Activated CD8-positive, alpha-beta memory T cell treated with anti-CD3 and anti-CD28 coated beads for 36 hours (primary cell): Measurements from ENCODE around the gene SLC25A26. TPM values are rescaled to one million over a fixed set of nuclear protein-coding genes. Genes with fewer than 3 reads are reported as not detected.

ENCODE experiments used
- CTCF ChIA-PET: fragments of 350-600 bp; sonication (Branson Sonifier 250); formaldehyde crosslinking; loops from one replicate; lab custom pipeline; 2021; ENCODE audit warnings: antibody characterized with exemption; lab: Charles Lee
- POLR2A ChIA-PET: fragments of 350-600 bp; sonication (Branson Sonifier 250); formaldehyde crosslinking; loops from one replicate; lab custom pipeline; 2021; ENCODE audit warnings: antibody characterized with exemption; lab: Charles Lee
- total RNA-seq, 2 experiments: library from RNA; stranded (reverse); gene quantifications; one replicate each; pipeline ENCODE4 v1.2.3, GENCODE V29; 2021

The SLC25A26 gene
- total RNA-seq, 2 experiments from 2014 or later: 23.7 to 25.9 TPM

DNA sequence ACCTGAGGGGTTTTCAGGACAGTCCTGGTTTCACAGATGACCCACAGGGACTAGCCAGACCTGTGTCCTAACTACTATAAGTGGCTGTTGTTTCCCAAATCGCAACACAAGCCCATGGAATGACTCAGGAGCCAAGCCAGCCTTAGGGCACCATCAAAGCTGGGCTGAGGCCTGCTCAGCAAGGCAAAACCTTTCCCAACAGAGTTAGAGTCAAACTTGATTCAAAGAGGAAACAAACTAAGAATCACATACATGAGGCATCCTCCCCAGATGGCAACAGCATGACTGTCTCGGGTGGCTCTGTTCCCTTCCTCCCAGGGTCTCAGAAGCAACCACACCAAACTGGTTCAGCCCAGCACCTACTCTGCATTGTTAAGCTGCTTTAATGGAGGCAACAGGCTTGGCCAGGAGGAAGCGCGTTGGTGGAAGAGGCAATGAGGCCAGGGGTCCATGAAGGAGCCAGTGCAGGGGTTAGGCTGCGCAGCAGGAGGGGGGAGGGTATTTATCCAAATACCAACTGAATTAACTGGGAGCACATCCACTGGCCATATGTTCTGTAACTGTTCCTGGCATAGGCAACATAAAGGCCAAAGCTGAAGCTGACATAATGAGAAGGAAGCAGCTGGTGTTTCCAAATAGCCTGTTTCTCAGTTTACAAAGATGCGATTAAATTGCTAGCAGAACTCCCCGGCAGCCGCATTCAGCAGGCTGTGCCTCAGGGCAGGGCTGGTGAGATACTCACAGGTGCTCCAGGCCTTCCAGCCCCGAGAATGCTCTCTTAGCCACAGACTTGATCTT, 177.6 kb downstream of the SLC25A26 start:
- CTCF ChIA-PET: interaction anchor here (0.8 kb wide), 1 partner anchor 20 kb away, joined by 4 read pairs; no protein-coding TSS in a partner anchor
- POLR2A ChIA-PET: no interaction called here

- CTCF ChIA-PET: no interaction called here
- POLR2A ChIA-PET: no interaction called here
These were observed 178.9 kb downstream of the SLC25A26 start for GRCh38 chr3:66399529-66400232.

- ChIA-PET POLR2A (no interaction called here), CTCF (interaction anchor here (0.6 kb wide), 1 partner anchor 148 kb away, joined by 3 read pairs; no protein-coding TSS in a partner anchor)
These were observed 179.8 kb downstream of the SLC25A26 start for GRCh38 chr3:66400411-66401156.

DNA sequence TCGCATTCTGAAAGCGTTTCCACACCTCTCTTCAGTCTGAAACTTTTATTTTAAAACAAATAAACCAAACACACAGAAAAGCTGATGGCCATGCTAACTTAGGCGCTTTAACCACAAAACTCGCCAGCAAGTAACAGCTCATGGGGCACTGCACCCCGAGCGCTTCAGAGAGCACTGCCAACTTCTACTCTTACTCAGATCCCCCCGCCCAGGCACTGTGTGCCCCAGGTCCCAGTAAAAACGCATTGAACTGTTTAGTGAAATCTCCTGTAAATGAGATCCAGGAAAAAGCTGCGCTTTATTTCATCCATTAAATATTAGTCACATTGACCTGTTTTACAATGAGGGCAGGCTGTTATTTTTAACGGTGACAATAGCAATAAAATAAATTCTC, 180.4 kb downstream of the SLC25A26 start:
- POLR2A ChIA-PET: no interaction called here

DNA sequence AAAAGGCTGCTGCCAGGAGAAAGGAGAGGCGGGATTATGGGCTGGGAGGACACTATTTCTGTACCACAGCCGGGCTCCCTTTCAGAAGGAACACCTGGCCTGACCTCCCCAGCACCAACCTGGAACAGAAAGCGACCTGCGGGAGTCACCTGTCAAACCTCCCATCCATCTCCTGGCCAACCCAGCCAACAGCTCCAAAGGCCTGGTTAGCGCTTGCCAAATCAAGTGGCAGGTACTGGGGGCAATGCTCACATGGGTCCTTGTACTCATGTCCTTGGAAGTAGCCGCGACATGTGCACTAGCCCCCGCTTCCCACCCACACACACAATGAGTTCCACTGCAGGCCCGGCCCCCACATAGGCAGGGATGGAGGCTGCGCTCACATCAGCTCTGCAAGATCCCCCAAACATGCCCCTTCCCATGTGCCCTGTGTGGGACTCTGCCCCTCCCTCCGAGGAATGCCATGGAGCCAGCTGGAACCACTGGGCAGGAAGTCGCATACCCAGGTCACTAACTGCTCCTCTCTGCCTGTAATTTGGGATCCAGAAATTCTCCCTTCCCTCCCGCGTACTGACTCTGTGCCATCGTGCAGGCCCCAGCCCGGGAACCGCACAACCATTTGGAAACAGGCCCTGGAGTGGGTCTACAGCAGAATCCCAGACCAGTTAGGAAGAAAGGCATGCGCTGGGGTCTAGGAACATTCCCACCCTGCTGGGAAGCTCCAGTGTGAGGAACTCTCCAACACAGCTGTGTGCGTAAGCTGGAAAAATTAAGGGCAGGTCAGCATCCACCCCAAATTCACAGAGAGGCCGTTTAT, 181.1 kb downstream of the SLC25A26 start:
- ChIA-PET POLR2A (no interaction called here), CTCF (no interaction called here)

More for the DNA sequence above, 180.4 kb downstream of the SLC25A26 start:
- CTCF ChIA-PET: interaction anchor here (0.6 kb wide), 1 partner anchor 148 kb away, joined by 3 read pairs; no protein-coding TSS in a partner anchor

DNA sequence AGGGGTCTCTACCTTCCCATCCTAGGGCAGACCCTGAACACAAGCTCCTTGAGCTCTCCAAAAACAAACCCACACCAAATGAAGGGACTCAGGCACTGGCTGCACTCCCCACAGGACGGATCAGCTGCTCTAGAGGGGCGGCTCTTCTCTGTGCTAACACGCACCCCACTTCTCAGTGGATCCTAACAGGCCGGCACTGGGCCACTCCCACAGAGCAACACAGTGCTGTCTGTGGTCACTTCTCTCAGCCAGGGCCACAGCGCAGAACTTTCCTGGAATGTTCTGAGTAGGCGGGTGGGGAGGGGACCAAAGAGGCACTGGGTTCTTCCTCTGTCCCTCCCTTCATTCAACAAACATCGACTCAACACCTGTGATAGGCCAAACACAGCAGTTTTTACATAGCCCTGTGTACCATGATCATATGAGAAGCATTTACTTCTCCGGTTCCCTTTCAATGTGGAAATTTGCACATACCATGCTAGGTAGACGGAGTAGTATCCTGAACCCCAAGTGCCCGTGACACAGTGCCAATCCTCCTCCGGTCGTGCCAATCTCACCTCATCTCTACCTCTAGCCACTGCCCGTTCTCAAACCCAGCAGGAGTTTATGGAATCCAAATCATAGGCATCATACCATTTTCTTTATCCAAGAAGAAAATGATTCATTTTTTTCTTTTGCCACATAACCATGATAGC, 181.9 kb downstream of the SLC25A26 start:
- CTCF ChIA-PET: no interaction called here
- POLR2A ChIA-PET: no interaction called here

DNA sequence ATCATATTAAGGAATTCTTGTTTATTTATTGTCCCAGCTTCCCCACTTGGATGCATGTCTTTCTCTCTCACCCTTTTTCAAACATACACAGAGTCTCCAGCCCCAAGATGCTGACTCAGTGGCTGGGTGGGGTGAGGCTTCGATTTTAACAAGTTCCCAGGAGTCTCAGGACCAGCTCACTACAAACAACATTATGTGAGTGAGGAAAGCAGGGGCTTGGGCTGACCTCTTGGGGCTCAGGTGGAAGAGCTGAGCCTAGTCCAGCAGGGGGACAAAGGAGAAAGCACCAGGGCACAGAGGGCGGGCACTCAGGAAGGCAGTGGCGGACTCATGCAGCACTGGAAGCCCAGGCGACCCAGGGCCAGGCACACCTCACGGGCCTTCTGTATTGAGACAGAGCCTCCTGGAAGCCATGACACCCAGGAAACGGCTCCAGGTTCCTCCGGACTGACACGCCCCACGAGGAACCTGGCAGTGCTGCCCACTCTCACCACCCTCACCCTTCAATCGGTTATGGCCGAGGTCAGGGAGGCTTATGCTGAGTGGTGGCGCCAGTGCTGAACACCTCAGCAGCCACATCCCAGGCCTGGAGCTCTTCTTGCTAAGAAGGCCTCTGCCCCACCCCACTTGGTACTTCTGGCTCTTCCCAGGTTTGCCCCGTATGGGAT, 182.7 kb downstream of the SLC25A26 start:
- ChIA-PET CTCF (interaction anchor here (0.6 kb wide), 1 partner anchor 150 kb away, joined by 4 read pairs; no protein-coding TSS in a partner anchor), POLR2A (no interaction called here)

- CTCF ChIA-PET: interaction anchor here (0.6 kb wide), 1 partner anchor 247 kb away, joined by 3 read pairs; no protein-coding TSS in a partner anchor
- POLR2A ChIA-PET: no interaction called here
These were observed 183.4 kb downstream of the SLC25A26 start for GRCh38 chr3:66404197-66404596.

DNA sequence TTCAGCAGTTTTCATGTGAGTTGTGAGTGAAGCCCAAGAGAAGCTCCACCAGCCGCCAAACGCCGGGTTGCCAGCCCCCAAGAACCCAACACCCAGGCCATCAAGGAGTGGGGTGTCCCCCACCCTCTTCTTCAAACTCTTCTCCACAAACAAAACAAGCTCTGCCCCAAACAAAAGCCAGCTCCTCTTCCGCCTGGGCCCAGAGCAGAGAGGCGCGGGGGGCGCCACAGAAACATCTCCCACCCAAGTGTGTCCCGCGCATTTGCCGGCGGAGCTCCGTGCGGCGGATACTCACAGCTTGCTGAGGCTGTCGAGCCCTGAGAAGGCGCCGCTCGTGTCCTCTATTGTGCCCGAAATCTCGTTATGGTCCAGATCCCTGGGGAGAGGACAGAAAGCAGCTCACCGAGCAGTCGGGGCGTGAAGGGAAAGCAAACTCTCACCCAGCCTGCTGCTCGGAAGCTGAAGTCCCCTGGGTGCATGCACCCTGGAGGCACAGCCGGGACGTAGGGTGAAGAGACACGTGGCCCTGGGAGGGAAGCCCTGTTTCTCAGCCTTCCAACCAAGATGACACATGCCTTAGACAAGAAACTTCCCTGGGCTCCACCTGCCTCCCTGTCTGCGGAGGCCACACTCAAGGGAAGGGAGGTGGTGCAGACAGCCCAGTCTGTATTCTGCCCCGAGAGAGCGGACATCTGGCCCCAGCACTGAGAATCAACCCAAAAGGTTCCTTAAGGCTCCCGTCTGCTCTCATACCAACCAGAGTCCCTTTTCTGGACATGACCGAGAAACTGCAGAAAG, 184.3 kb downstream of the SLC25A26 start:
- CTCF ChIA-PET: interaction anchor here (0.6 to 0.8 kb wide), 2 partner anchors 128 to 462 kb away, joined by 3 read pairs; no protein-coding TSS in a partner anchor
- POLR2A ChIA-PET: no interaction called here

DNA sequence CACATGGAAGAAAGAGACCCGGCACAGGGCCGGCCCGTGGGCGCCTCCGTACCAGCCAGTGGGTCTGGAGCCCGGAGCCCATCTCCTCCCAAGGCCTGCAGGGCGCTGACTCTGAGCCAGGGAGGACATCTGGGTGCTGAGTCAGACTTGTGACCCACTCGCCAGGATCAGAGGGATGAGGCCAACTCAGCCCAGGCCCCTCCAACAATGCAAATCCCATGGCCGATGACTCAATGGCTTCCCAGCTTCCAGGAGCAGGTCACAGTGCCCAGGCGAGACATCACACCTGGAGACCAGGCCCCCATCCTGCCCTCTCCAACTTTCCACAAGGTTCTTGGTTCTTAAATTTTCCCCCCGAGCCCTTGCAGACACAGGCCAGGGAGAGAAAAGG, 184.9 kb downstream of the SLC25A26 start:
- CTCF ChIA-PET: interaction anchor here (0.8 to 1.2 kb wide), 2 partner anchors 129 to 404 kb away, joined by 3 read pairs; no protein-coding TSS in a partner anchor
- POLR2A ChIA-PET: no interaction called here

- POLR2A ChIA-PET: no interaction called here
- CTCF ChIA-PET: interaction anchor here (0.8 to 1.7 kb wide), 3 partner anchors 129 to 416 kb away, joined by 3 to 9 read pairs (median 3); no protein-coding TSS in a partner anchor
These were observed 185.4 kb downstream of the SLC25A26 start for GRCh38 chr3:66406163-66406562.

GRCh38 chr3:66406831-66407610, 186.2 kb downstream of the SLC25A26 start:
- CTCF ChIA-PET: interaction anchor here (0.7 to 2.1 kb wide), 19 partner anchors 8 to 415 kb away, joined by 3 to 9 read pairs (median 3); no protein-coding TSS in a partner anchor
- POLR2A ChIA-PET: interaction anchor here (1.0 kb wide), 1 partner anchor 93 kb away, joined by 3 read pairs; no protein-coding TSS in a partner anchor

- ChIA-PET POLR2A (interaction anchor here (1.0 kb wide), 1 partner anchor 92 kb away, joined by 3 read pairs; no protein-coding TSS in a partner anchor), CTCF (interaction anchor here (0.6 to 2.1 kb wide), 22 partner anchors 13 to 414 kb away, joined by 3 to 9 read pairs (median 3); no protein-coding TSS in a partner anchor)
These were observed 186.9 kb downstream of the SLC25A26 start for GRCh38 chr3:66407611-66408218.

DNA sequence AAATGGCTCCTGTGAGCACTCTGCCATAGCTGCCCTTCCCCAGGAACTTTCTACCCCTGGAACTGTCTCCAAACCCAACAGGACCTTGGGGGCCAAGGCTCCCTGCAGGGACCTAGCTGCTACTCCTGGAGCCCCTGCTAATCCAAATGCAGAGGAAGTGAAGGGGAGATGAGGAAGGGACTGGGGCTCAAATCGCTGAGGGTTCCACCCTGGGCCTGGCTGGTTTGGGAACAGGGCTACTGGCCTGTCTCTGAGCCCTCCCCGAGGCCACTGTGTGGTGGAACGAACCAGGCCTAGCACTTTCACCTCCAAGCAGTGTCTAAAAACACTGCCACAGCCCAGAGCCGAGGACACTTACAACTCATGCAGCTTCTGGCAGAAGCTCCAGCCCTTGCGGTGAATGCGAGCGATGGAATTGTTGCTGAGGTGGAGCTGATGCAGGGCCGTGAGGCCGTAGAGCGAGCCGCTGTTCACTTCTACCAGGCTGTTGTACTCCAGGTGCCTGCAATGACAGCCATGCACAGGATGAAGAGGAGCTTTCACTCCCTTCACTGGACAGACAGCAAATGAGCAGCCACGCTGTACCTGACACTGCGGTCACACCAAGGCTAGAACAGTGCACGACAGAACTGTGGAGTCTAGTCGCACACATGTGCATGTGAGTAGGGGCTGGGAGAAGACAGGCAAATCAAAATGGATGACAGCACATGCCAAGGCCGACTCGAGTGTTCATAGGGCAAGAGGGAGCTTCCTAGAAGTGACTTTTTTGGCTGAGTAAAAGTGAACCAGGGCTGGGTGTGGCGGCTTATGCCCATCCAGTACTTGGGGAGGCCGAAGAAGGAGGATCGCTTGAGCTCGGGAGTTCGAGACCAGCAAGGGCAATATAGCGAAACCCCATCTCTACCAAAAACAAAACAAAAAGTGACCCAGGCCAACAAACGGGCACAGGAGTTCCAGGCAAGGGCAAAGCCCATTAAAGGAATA, 189.3 kb downstream of the SLC25A26 start:
- POLR2A ChIA-PET: no interaction called here
- CTCF ChIA-PET: interaction anchor here (1.1 kb wide), 1 partner anchor 82 kb away, joined by 3 read pairs; no protein-coding TSS in a partner anchor
